Erythroblast (primary cell): ENCODE data around the gene RDH5.

Experiments used
- GATA1 ChIP-seq: IDR thresholded peaks from 2 replicates; pipeline ENCODE4 v1.6.1; 2011; ENCODE audit warnings: low read depth, mild to moderate bottlenecking, control low read depth, low read length, moderate library complexity
- POLR2A ChIP-seq: IDR thresholded peaks from 2 replicates; pipeline ENCODE4 v1.6.1; 2011; ENCODE audit warnings: mild to moderate bottlenecking, low read length

DNA sequence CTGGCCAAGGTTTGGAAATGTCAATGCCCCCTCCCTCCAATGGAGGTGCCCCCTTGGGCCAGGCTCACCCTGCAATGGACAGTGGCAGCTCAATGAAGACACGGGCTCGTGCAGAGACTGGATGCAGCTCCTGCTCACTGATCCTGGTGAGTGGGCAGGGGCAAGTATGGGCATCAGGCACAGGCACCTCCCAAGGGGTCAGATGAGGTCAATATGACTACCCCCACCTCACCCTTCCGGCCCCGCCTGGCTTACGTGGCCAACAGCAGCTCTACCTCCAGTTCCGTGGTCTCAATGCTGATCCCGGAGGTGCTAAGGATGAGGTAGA, 26.0 kb upstream of the RDH5 start:
- no peak for TF ChIP-seq POLR2A
- TF ChIP-seq GATA1 = no peak
